Osteocyte (in vitro differentiated cells): ENCODE results near the gene SUCO. TPM values are rescaled to one million over a fixed set of nuclear protein-coding genes. Genes with fewer than 3 reads are reported as not detected.
"Not testable (repeated sequence)": the region's sequence is repeated elsewhere in the genome, so short reads cannot be mapped to it uniquely, and the experiment has no call there.

Experiments
- DNase-seq: peaks from one replicate; pipeline ENCODE4 v3.0.0; 2021; ENCODE audit warnings: mixed read lengths; ENCODE audit not compliant: unreplicated experiment; ENCODE audit errors: extremely low spot score
- H3K27ac Mint-ChIP-seq: one replicate; pipeline ENCODE4 v1.8.0; 2021; ENCODE audit warnings: mild to moderate bottlenecking, mixed read lengths; ENCODE audit not compliant: unreplicated experiment
- H3K27me3 Mint-ChIP-seq: one replicate; pipeline ENCODE4 v1.8.0; 2021; ENCODE audit warnings: mixed read lengths; ENCODE audit not compliant: unreplicated experiment
- H3K36me3 Mint-ChIP-seq: one replicate; pipeline ENCODE4 v1.8.0; 2021; ENCODE audit warnings: mixed read lengths; ENCODE audit not compliant: unreplicated experiment
- H3K4me1 Mint-ChIP-seq: one replicate; pipeline ENCODE4 v1.8.0; 2021; ENCODE audit warnings: mixed read lengths; ENCODE audit not compliant: unreplicated experiment
- H3K4me3 Mint-ChIP-seq: one replicate; pipeline ENCODE4 v1.8.0; 2021; ENCODE audit warnings: mild to moderate bottlenecking, moderate library complexity, mixed read lengths; ENCODE audit not compliant: unreplicated experiment
- H3K9me3 Mint-ChIP-seq: one replicate; pipeline ENCODE4 v1.8.0; 2021; ENCODE audit warnings: mixed read lengths; ENCODE audit not compliant: unreplicated experiment
- total RNA-seq: library from RNA; stranded (reverse); gene quantifications from 2 replicates; pipeline ENCODE4 v1.2.1, GENCODE V29; 2021
- TF ChIP-seq, protein P1 (sequence below): fragments of 200-600 bp; sonication (generic); IDR thresholded peaks from 2 replicates; pipeline ENCODE4 v1.5.0; 2021; ENCODE audit warnings: antibody characterized with exemption, mild to moderate bottlenecking, moderate library complexity

SUCO gene
- total RNA-seq, 1 donor from 2014 or later = 30.4 TPM

- Mint-ChIP-seq H3K36me3 (peaks cover 2% of the 10 kb centered on the region), H3K4me1 (no peaks in the 10 kb centered on the region), H3K27ac (no peak overlapping the region), H3K27me3 (peaks cover 44% of the 10 kb centered on the region), H3K4me3 (no peak overlapping the region), H3K9me3 (no peaks in the 10 kb centered on the region)
- no peak for DNase-seq
- TF ChIP-seq, protein P1, sequence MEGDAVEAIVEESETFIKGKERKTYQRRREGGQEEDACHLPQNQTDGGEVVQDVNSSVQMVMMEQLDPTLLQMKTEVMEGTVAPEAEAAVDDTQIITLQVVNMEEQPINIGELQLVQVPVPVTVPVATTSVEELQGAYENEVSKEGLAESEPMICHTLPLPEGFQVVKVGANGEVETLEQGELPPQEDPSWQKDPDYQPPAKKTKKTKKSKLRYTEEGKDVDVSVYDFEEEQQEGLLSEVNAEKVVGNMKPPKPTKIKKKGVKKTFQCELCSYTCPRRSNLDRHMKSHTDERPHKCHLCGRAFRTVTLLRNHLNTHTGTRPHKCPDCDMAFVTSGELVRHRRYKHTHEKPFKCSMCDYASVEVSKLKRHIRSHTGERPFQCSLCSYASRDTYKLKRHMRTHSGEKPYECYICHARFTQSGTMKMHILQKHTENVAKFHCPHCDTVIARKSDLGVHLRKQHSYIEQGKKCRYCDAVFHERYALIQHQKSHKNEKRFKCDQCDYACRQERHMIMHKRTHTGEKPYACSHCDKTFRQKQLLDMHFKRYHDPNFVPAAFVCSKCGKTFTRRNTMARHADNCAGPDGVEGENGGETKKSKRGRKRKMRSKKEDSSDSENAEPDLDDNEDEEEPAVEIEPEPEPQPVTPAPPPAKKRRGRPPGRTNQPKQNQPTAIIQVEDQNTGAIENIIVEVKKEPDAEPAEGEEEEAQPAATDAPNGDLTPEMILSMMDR = no peak
Measured at GRCh38 chr1:172487550-172487949, 45.4 kb upstream of the SUCO start.

GRCh38 chr1:172488393-172488792 lies 44.6 kb upstream of the SUCO start:
- no peak for DNase-seq
- Mint-ChIP-seq H3K27me3 (peaks cover 41% of the 10 kb centered on the region), H3K27ac (no peak overlapping the region), H3K4me1 (no peaks in the 10 kb centered on the region), H3K9me3 (no peaks in the 10 kb centered on the region), H3K4me3 (no peak overlapping the region), H3K36me3 (peaks cover 2% of the 10 kb centered on the region)
- TF ChIP-seq, protein P1 = no peak

- peaks cover 29% of the 10 kb centered on the region for H3K27me3 Mint-ChIP-seq
- H3K9me3 Mint-ChIP-seq = no peaks in the 10 kb centered on the region
- no peak overlapping the region for H3K4me3 Mint-ChIP-seq
- peaks cover 2% of the 10 kb centered on the region for H3K36me3 Mint-ChIP-seq
- no peaks in the 10 kb centered on the region for H3K4me1 Mint-ChIP-seq
- DNase-seq = no peak
- TF ChIP-seq, protein P1 = no peak
- no peak overlapping the region for H3K27ac Mint-ChIP-seq
Measured at GRCh38 chr1:172489847-172490246, 43.1 kb upstream of the SUCO start.

DNA sequence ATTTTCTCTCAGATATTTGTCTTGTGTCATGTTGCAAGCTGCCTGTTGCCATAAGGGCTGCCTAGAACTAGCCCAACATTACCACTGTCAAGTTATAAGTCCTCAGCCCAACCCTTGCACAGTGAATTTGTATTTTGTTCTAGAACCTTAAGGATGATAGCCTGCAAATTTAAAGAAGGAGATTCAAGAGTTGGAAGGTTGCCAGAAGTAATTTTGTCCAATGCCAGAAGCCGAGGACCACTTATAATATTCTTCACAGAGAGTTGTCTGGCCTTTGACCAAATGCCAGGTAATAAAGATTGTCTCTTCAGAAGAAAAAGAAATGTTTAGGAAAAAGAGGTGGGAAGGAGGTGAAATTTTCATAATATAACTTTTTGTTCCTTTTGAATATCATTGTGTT lies 40.5 kb upstream of the SUCO start:
- H3K27me3 Mint-ChIP-seq = peaks cover 14% of the 10 kb centered on the region
- no peak for DNase-seq
- H3K4me3 Mint-ChIP-seq = no peak overlapping the region
- TF ChIP-seq, protein P1 = no peak
- peaks cover 2% of the 10 kb centered on the region for H3K36me3 Mint-ChIP-seq
- no peaks in the 10 kb centered on the region for H3K9me3 Mint-ChIP-seq
- H3K27ac Mint-ChIP-seq = no peak overlapping the region
- peaks cover 18% of the 10 kb centered on the region for H3K4me1 Mint-ChIP-seq

DNA sequence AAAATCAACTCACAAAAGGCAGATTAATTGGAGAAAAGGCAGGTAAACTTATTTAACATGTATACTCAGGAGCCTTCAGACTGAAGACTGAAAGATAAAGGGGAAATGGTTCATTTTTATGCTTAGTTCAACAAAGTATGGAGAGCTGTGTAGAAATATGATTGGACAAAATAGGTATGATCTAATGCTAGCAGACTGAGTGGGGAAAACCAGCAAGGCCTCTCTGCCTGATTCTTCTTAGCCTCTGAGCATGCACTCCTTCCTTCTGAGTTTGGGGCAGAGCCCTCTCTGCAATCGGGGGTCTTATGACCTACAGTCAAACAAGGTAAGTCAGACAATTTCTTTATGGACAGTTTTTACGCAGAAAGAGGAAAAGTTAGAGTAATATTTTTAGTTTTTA lies 38.8 kb upstream of the SUCO start:
- DNase-seq = no peak
- TF ChIP-seq, protein P1 = no peak
- Mint-ChIP-seq H3K36me3 (no peaks in the 10 kb centered on the region), H3K27ac (no peak overlapping the region), H3K27me3 (peaks cover 3% of the 10 kb centered on the region), H3K4me1 (peaks cover 20% of the 10 kb centered on the region), H3K9me3 (no peaks in the 10 kb centered on the region), H3K4me3 (no peak overlapping the region)

- H3K27ac Mint-ChIP-seq, DNase-seq, H3K9me3 Mint-ChIP-seq, H3K4me3 Mint-ChIP-seq, H3K27me3 Mint-ChIP-seq, H3K36me3 Mint-ChIP-seq: not testable (repeated sequence)
- peaks cover 20% of the 10 kb centered on the region for H3K4me1 Mint-ChIP-seq
Measured at GRCh38 chr1:172496127-172496526, 36.8 kb upstream of the SUCO start.
